NOMO-1 (cell line): ENCODE measurements around the gene GRIK4.
A peak's percentile ranks its signal among the peaks of the same experiment; 100 is the strongest.
"Not testable (repeated sequence)": the region's sequence is repeated elsewhere in the genome, so short reads cannot be mapped to it uniquely, and the experiment has no call there.

Source experiments
- DNase-seq, 2 experiments: peaks; one replicate each; lab custom pipeline; 2025; ENCODE audit not compliant: unreplicated experiment in 2 of 2; lab: John Stamatoyannopoulos, UW

GRIK4 gene

DNA sequence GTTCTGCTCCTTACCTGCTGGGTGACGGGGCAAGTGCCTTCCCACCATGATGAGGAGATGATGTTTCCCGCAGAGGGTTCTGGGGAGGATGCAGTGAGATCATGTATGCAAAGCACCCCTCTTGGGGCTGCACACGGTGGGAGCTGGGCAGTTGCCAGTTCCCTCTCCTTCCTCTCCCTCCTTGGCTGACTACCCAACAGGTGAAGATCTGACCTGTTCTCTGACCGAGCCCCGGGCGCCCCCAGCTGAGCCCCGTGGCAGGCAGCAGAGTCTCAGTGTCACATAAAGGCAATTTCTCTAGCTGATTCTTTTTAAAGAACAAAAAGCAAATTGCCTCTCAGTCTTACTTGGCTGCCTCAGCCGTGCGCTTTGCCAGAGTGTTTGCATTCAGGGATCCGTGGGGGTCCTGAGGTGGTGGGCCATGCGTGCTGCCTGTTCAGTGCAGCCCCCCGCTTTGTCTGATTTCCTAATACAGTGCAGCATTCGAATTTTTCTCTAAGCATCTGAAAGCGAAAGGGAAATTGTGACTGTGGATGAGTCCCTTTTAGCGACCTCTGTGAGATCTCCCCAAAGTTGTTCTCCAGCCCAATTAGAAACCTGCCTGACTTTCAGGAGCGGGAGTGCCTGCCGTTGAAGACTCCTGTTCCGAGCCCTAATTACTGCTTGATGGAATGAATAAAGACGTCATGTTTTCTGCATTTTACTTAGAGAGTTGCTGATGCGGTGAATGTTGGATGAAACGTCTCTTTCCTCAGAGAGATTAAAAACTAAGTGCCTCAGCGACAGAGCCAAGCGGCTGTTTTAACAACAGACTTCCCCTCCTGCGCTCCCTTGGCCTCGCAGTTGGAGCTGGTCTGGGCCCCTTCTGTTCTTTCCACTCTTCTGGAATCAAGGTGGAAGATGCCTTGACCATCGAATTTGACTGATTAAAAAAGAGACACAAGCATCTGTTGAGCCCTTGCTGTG is 86.0 kb downstream of the GRIK4 start:
- no peak for DNase-seq

DNA sequence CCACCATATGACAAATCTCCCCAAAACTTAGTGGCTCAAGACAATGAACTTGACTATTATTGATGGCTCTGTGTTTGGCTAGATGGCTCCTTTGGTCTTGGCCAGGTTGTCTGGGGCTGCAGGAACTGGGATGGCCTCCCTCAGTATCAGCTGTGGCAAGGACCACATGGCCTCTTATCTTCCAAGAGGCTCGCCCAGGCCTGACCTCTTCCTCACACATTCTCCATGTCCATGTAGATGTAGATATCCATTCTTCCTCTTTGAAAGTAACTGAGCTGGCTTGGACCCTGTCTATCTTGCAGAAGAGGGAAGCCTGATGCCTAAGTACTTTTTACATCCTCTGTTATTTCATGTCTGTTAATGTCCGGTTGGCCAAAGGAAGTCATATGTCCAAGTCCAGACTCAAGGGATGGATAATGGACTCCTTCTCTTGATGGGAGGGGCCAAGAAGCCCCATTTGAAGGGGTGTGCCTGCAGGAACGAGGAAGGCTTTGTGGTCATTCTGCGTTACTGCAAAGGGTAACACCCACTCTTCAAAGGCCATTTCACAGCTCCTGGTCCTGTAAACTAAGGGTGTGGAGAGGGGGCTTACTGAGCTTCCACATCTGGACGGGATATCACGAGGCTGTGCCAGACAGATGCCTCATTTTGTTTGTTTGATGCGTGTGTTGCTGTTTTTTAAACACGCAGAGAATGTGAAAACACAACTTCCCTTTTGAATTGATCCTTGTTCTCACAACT is 87.1 kb downstream of the GRIK4 start:
- DNase-seq = no peak

- no peak for DNase-seq
Measured at GRCh38 chr11:120599816-120600420, 88.4 kb downstream of the GRIK4 start.

GRCh38 chr11:120601536-120601935 is 90.0 kb downstream of the GRIK4 start:
- no peak for DNase-seq

DNA sequence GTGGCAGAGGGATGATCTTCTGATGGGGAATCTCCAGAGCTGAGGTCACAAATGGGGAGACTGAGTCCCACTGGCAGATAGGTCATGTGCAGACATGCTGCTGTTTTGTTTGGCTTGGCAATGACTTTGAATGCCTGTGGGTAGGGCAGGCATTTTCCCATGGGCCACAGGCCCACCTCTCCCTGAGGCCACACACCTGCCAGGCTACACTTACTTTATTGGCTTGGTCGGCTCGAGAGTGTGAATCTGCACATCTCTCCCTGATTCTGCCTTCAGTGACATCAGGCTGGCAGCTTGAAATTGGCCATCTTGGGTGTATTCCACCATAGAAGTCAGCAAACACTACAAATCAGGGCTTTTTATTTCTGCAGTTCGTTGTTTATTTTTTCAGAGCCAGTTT is 91.5 kb downstream of the GRIK4 start:
- DNase-seq = no peak

DNA sequence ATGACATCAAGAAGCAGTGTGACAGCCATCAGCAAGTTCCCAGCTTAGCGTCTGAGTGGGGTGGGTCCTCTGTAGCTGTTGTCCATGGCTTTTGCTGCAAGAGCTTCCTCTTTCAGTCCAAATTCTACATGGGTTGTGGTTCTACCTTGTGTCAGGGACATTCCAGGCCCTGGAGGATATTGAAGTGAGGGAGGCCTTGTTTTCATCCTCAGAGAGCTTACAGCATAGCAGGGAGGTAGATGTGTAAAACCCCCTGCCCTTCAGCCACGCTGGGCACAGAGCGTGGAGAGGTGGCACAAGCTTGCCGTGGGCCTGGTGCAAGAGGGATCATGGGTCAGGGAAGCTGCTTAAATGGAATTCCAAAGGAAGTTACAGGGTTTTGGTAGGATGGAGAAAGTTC is 93.9 kb downstream of the GRIK4 start:
- no peak for DNase-seq

- no peak for DNase-seq
Measured at GRCh38 chr11:120606211-120607010, 94.9 kb downstream of the GRIK4 start.

DNA sequence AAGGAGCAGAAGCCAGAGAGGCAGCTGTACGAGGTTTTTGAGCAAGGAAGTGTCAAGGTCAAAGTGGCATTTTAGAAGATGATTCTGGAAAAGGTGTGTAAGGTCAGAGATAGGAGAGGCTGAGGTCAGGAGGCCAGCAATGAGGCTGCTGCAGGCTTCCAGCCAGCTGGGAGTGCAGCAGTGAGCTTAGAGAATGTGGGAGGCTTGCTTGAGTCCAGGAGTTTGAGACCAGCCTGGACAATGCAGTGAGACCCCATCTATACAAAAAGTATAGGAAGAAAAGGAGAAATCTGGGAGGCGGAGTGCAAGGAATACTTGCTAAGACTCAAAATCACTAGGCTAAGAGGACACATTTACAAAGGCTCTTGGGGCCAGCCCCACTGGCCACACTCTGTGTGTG is 96.5 kb downstream of the GRIK4 start:
- DNase-seq = no peak

DNA sequence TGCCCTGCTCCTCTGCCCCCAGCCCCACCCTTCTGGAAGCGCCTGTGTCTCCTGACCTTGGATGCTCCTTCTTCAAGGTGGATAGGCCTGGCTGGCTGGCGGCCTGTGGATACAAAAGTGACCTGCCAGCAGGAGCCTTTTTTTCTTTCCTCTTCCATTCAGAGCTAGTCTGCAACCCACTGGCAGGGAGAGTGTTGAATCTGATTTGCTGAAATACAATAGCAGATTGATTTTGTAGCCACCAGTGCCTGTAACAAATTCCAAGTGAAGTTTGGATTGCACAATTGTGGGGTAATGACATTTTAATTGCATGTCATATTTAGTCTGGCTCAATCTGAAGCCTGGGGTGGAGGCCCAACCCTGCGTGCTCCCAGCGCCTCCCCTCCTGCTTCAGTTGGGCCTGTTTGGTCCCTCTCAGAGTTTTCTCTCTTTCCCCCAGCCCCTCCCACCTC is 97.2 kb downstream of the GRIK4 start:
- DNase-seq = peak; percentile 57 to 67

DNA sequence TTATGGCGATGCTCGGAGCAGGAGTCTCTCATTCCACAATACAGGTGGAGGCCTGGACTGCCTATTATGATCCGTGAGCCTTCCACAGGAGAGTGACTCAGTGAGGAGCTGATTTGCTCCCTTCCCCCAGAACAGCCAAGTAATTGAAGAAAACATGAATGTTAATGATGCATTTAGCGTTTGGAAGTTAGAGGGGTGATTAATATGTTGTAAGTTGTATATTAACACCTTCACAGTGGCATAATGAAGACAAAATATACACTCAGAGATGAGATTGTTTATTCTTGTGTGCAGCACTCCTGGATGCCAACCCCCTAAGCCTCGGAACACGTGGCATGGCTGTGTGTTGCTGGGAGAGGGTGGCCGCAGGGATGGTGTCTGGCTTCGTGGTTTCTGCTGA is 98.6 kb downstream of the GRIK4 start:
- no peak for DNase-seq

DNA sequence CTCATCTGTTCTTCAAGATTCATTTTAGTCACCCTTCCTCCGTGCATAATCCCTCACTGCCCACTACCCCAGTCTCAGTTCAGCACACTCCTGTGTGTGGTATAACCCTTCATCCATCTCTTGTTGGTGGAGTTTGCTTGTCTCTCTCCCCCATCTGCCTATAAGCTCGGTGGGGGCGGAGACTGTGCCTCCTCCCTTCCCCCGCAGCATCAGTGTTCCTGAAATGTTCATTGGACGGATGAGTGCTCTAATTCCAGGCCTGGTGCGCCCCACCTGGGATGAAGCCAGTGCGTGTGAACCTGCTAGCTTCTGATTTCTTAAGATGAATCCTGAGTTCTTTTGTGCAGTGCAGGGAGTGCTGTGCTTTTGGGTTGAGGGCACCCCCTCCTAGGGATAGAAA is 100.0 kb downstream of the GRIK4 start:
- DNase-seq = no peak

DNA sequence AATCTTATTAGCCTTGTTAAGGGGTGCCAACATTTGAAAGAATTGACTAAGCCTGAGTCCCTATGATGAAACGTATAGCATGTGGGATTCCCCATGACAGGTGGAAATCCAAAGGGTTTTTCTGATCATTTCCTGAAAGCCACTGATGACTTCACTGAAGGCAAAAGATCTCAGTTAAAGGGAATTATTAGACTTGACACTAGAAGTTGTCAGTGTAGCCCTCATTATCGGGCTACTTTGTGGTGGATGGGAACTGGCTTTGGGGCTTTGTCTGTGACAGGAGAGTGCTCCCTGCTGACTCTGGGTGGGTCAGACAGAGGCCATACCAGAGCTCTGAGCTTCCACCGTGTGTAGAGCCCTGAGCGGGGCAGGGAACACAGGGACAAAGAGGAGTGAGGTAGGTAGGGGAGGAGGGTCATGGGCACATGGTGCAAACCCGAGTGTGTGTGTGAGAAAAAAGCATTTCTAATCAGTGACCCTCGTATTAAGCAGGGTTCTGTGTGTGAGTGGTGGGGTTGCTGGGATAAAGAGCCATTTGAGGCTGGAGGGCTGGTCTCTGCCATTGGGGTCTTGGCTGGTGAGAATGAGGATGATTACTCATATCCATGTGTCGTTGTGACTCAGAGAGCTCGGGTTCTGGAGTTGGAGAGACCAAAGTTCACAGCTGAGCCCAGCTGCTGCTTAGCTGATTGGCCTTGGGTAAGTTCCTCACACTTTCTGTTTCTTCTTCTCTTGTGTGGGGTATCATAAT is 101.1 kb downstream of the GRIK4 start:
- peak; percentile 34 to 84 for DNase-seq

DNA sequence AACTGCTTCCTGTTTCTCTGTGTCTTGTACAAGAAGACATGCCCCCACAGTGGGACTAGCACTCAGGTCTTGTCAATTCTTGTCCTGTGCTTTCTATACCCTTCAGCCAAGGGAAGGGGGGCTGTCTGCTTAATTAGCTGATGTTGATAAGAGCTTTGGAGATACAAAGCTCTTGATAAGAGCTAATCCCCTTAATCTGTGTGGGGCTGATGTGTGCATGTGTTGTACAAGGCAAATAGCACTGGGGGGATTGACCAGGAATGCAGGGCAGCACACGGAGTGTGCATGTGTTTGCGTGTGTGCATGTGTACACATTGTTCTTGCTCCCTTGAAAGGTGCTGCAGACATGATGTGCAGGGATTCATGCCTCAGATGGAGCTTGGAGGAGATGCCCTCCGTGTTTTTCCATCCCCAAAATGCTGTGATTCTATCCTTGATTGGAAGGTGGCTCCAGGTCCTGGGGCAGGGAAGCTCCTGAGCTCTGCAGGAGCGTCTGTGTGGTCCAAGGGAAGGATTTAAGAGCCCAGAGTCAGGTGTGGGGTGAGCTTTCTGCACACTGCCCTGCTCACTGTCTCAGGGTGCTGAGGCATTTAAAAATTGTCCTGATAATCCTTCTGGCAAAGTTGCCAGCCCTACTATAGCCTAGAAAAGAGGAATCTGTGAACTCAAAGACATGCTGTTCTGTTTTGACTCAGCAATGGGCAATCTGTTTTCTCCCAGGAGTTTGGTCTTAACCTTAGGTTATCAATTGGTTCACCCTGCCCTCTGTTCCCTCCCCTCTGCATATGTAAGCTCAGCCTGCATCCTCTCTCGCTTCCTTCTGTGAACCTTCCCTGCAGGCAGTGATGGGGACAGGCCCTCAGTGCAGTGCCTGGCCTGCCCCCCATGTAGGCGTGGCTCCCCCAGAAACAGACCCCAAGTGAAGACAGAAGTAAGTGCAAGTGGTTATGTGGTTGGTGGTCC is 102.0 kb downstream of the GRIK4 start:
- no peak for DNase-seq

DNA sequence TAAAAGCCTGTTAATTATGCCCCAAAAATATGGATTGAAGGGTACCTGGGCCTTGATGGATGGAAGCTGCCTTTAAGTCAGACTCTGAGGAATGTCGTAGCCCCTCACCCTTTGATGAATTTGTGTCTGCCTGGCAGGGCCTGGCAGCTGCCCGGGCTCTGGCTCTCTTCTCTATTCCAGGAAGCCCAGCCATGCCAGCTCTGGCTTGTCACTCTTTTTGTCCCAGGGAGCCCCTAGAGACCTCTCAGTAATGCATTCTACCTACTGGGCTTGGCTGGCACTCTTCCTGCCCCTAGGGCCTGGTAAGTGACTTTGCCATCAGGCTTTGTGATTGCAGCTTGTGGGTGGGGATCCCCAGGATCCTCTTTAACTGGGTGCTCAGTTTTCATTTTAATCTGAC is 103.8 kb downstream of the GRIK4 start:
- DNase-seq = no peak

GRCh38 chr11:120618399-120618798 is 106.9 kb downstream of the GRIK4 start:
- no peak for DNase-seq

DNA sequence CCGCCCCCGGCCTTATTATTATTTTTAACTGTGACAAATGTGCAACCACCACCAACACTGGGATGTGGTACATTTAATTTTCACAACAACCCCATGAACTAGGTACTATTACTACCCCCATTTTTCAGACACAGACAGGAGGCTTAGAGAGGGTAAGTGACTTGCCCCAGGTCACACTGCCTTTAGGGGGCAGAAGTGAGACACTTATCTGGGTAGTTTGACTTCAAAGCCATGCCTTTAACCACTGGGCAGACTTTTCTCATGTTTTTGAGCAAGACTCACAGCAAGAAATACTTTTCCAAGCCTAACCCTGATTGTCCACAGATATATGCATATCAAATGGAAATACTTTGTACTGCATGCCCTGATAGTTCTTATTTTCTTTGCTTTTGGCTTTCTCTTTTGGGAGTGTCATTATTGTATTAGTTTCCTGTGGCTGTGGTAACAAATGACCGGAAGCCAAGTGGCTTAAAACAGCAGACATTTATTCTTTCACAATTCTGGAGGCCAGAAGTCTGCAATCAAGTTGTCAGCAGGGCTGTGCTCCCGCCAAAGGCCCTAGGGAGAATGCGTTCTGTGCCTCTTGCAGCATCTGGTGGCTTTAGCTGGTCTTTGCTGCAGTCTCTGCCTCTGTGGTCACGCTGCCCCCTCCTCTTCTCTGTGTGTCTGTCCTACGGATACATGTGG is 110.8 kb downstream of the GRIK4 start:
- peak; percentile 55 to 67 for DNase-seq

DNA sequence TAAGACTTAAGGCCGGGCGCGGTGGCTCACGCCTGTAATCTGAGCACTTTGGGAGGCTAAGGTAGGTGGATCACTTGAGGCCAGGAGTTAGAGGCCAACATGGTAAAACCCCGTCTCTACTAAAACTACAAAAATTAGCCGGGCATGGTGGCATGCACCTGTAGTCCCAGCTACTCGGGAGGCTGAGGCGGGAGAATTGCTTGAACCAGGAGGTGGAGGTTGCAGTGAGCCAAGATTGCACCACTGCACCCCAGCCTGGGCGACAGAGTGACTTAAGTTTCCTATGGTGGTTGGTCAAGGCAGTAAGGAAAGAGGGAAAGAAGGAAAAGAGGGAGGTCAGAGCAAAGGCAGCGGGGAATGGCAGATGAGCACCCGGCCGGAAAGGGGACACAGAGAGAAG is 113.4 kb downstream of the GRIK4 start:
- not testable (repeated sequence) for DNase-seq

DNA sequence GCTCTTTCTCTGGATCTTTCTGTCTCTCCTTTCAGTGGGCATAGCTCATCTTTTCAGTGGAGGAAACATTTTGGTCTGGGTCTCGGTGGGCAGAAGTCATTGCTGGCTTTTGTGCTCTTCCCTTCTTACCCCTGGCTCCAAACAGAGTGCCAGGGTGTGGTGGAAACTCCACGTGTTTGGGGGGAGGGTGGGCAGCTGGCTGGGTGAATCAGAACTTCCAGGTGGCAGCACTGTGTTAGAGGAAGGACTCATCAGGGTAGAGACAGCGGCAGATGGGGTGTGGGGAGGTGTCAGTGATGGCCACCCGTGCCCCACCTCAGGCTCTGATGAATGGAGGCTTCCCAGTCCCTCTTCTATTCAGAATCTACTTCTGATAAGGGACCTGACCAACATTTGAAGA is 114.0 kb downstream of the GRIK4 start:
- no peak for DNase-seq
